ENCODE measurements around the gene LRIG3.

Gene LRIG3

GRCh38 chr12:58918469-58918844 is 1.8 kb downstream of the LRIG3 start:
- Histone ChIP-seq H3K27me3 (no peaks in the 10 kb centered on the region), H3K4me1 (peaks cover 0 to 43% (median 11%) of the 10 kb centered on the region in 4 donors), H3K4me3 (peak overlapping the region; percentile 91 to 96), H3K27ac (peak overlapping the region; percentile 97 to 98), H3K36me3 (peaks cover 0 to 4% (median 3%) of the 10 kb centered on the region in 3 donors), H3K9me3 (no peaks in the 10 kb centered on the region)
- DNase-seq: no peak
- TF ChIP-seq CTCF (IDR thresholded peaks at IDR 0.05): no peak
- intact Hi-C loops (cut with DNase I; ENCODE audit: low total_unique reads): loop anchor here (5.0 kb wide), 2 partner anchors 36 to 381 kb away; no protein-coding TSS in a partner anchor

- Histone ChIP-seq H3K4me1 (peaks cover 0 to 49% (median 12%) of the 10 kb centered on the region in 4 donors), H3K9me3 (no peaks in the 10 kb centered on the region), H3K36me3 (peaks cover 3 to 7% (median 6%) of the 10 kb centered on the region in 3 donors), H3K27me3 (no peaks in the 10 kb centered on the region), H3K4me3 (peak overlapping the region; percentile 91 to 96), H3K27ac (peak overlapping the region; percentile 97 to 98)
- intact Hi-C loops (cut with DNase I; ENCODE audit: low total_unique reads): loop anchor here (5.0 kb wide), 2 partner anchors 36 to 381 kb away; no protein-coding TSS in a partner anchor
- TF ChIP-seq CTCF (IDR thresholded peaks at IDR 0.05): no peak
- DNase-seq: no peak
Measured at GRCh38 chr12:58917699-58918468, 2.4 kb downstream of the LRIG3 start.

- TF ChIP-seq CTCF (IDR thresholded peaks at IDR 0.05): no peak
- no peaks in the 10 kb centered on the region for H3K9me3 ChIP-seq
- H3K36me3 ChIP-seq: peaks cover 11 to 14% (median 12%) of the 10 kb centered on the region in 3 donors
- intact Hi-C loops (cut with DNase I; ENCODE audit: low total_unique reads): loop anchor here (5.0 kb wide), 2 partner anchors 35 to 380 kb away; no protein-coding TSS in a partner anchor
- no peaks in the 10 kb centered on the region for H3K27me3 ChIP-seq
- H3K4me3 ChIP-seq: peak overlapping the region; percentile 91 to 96
- H3K4me1 ChIP-seq: peaks cover 0 to 58% (median 14%) of the 10 kb centered on the region in 4 donors
- DNase-seq: no peak
- peak overlapping the region; percentile 97 to 98 for H3K27ac ChIP-seq
Measured at GRCh38 chr12:58916921-58917511, 3.3 kb downstream of the LRIG3 start.

GRCh38 chr12:58916161-58916621 is 4.1 kb downstream of the LRIG3 start:
- H3K4me1 ChIP-seq: peaks cover 0 to 59% (median 15%) of the 10 kb centered on the region in 4 donors
- intact Hi-C loops (cut with DNase I; ENCODE audit: low total_unique reads): loop anchor here (5.0 kb wide), 2 partner anchors 34 to 379 kb away; no protein-coding TSS in a partner anchor
- TF ChIP-seq CTCF (IDR thresholded peaks at IDR 0.05): no peak
- H3K9me3 ChIP-seq: no peaks in the 10 kb centered on the region
- DNase-seq: no peak
- H3K27me3 ChIP-seq: no peaks in the 10 kb centered on the region
- peak overlapping the region; percentile 97 to 98 for H3K27ac ChIP-seq
- H3K36me3 ChIP-seq: peaks cover 15 to 21% (median 17%) of the 10 kb centered on the region in 3 donors
- H3K4me3 ChIP-seq: peak overlapping the region; percentile 91 to 96

- H3K4me1 ChIP-seq: peaks cover 0 to 53% (median 12%) of the 10 kb centered on the region in 4 donors
- peak overlapping the region; percentile 97 to 98 for H3K27ac ChIP-seq
- intact Hi-C loops (cut with DNase I; ENCODE audit: low total_unique reads): loop anchor here (5.0 kb wide), 2 partner anchors 33 to 378 kb away; no protein-coding TSS in a partner anchor
- DNase-seq: peak in 1 of 2 donors; percentile 70
- no peak for TF ChIP-seq CTCF (IDR thresholded peaks at IDR 0.05)
- no peaks in the 10 kb centered on the region for H3K9me3 ChIP-seq
- peak overlapping the region; percentile 17 to 24 for H3K4me3 ChIP-seq
- H3K36me3 ChIP-seq: peaks cover 19 to 23% (median 21%) of the 10 kb centered on the region in 3 donors
- no peaks in the 10 kb centered on the region for H3K27me3 ChIP-seq
Measured at GRCh38 chr12:58915634-58916033, 4.7 kb downstream of the LRIG3 start.
